Heart left ventricle (tissue), 16 donors: Measurements from ENCODE around the gene TMEM59. TPM values are rescaled to one million over a fixed set of nuclear protein-coding genes. Genes with fewer than 3 reads are reported as not detected.

Source experiments
- ATAC-seq, 4 donors: fragments of 200-7000 bp; cut with Tn5 transposase; one replicate each; pipeline ENCODE4 v1.9.1; 2020 to 2022; ENCODE audit warnings: moderate library complexity in 4 of 4, mild to moderate bottlenecking in 3 of 4, moderate number of reproducible peaks in 1 of 4
- DNase-seq, 5 donors: peaks; one replicate each; pipeline ENCODE4 v3.0.0-alpha.2; 2020
- H3K27ac ChIP-seq, 12 donors: fragments of 200-600 bp; sonication (generic) in 4 of 12; one replicate each; pipeline versions ENCODE4 v1.5.0 to v1.8.0; 2016 to 2022; ENCODE audit warnings: mild to moderate bottlenecking in 2 of 12
- H3K27me3 ChIP-seq, 9 donors: fragments of 200-600 bp; sonication (generic) in 2 of 9; one replicate each; pipeline versions ENCODE4 v1.5.1 to v1.8.0; 2016 to 2022; ENCODE audit warnings: mild to moderate bottlenecking in 3 of 9
- H3K36me3 ChIP-seq, 9 donors: fragments of 200-600 bp; sonication (generic) in 2 of 9; one replicate each; pipeline versions ENCODE4 v1.5.0 to v1.8.0; 2018 to 2022; ENCODE audit warnings: mild to moderate bottlenecking in 2 of 9
- H3K4me1 ChIP-seq, 12 donors: fragments of 200-600 bp; sonication (generic) in 4 of 12; one replicate each; pipeline versions ENCODE4 v1.5.0 to v1.8.0; 2016 to 2022; ENCODE audit warnings: mild to moderate bottlenecking in 3 of 12
- H3K4me3 ChIP-seq, 12 donors: fragments of 200-600 bp; sonication (generic) in 4 of 12; one replicate each; pipeline versions ENCODE4 v1.5.0 to v1.8.0; 2017 to 2022; ENCODE audit warnings: mild to moderate bottlenecking in 9 of 12, moderate library complexity in 4 of 12
- H3K9me3 ChIP-seq, 12 donors: fragments of 200-600 bp; sonication (generic) in 4 of 12; one replicate each; pipeline versions ENCODE4 v1.5.0 to v1.8.0; 2016 to 2022; ENCODE audit warnings: mild to moderate bottlenecking in 1 of 12
- POLR2A ChIP-seq, 2 donors: fragments of 450-650 bp; IDR thresholded peaks; one replicate each; pipeline ENCODE4 v1.6.1; 2017; ENCODE audit warnings: antibody characterized with exemption in 2 of 2, mild to moderate bottlenecking in 2 of 2, moderate library complexity in 2 of 2
- WGBS, 4 donors: extraction: QIAGEN DNeasy Blood & Tissue Kit in 2 of 4; methylation state at CpG; one replicate each; pipeline versions ENCODE4 v1.1.5 to v1.1.7; 2013 to 2018; 5-methylcytosine and 5-hydroxymethylcytosine counted together
- intact Hi-C, 10 donors: fragments of 100-400 bp; cut with DNase I; formaldehyde crosslinking; loops; one replicate each; pipeline versions ENCODE4 v1.11.1 to v1.14.2; 2022
- polyA plus RNA-seq, 2 donors: library from polyadenylated mRNA; stranded (reverse); fragments of 200-250 nt; gene quantifications; one replicate each; pipeline ENCODE4 v1.2.3, GENCODE V29; 2013
- total RNA-seq, 9 donors: library from RNA; depleted of rRNA in 2 of 9; stranded (reverse); fragments of >200 nt in 2 of 9; fragmentation: NEBNext Ultra II Directional in 3 of 9; extraction: Animal tissue kit (Norgen Biotek cat#: 25700) in 3 of 9; gene quantifications; one replicate each; pipeline versions ENCODE4 v1.1.0 to v1.2.4, GENCODE V29; 2016 to 2023
- TF ChIP-seq, protein P1 (sequence below), 12 donors: fragments of 200-600 bp; sonication (generic) in 4 of 12; IDR thresholded peaks; one replicate each; pipeline versions ENCODE4 v1.5.0 to v1.8.0; 2018 to 2022; ENCODE audit warnings: antibody characterized with exemption in 12 of 12, mild to moderate bottlenecking in 5 of 12
- donor health status: ischemic (EF 13 %, LVEDD 7.1; RV severe dilation, severe dysfunction).
- donor health status: healthy with polysubstance abuse.
- donor health status: DM: no; HTN: yes; CAD: no.
- donor health status: DM: no; HTN: no; CAD: no.
- donor health status: ischemic (EF 25% LVEDD 6.9; RV normal size, moderate dysfunction).
- donor health status: ischemic (EF 25% LVEDD 5.7; RV mildly dilated, moderate dysfunction).
- donor health status: healthy.
- donor health status: DM: yes; HTN: yes; CAD: no.
- donor health status: ischemic (EF 35%, LVEDD 5.7; RV mildly dilated, moderate dysfunction).
- donor health status: nonischemic (EF 11% LVEDD 7.7; RV severe dilation, severe dysfunction).
- donor health status: DM: yes; HTN: yes; CAD: no.
- donor health status: PGD.
- donor health status: ischemic (EF 29% LVEDD 5.4; RV normal size, mild dysfunction).
- donor health status: nonischemic (EF 23%, LVEDD 6.1; RV moderate dilation, normal function).

TMEM59 gene
- total and polyA plus RNA-seq, 11 donors: 124 to 496 (median 352) TPM

DNA sequence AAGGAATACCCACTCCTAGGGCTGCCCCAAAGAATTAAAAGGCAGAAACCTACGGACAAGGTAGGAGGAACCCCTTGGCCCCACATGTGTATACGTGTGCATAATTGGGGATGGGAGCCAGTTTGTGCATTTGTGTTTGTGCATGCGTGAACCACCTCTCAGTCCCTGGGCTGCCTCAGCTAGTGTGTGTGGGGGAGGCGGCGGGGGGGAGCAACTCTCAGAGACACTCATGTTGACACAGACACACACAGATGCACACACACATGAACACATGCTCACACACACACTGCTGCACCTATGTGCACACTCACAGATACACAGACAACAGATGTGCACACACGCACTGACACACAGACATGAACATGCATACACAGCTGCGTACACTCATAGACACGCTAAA is 40.1 kb downstream of the TMEM59 start:
- no peak for TF ChIP-seq POLR2A (IDR thresholded peaks at IDR 0.05)
- TF ChIP-seq, protein P1, sequence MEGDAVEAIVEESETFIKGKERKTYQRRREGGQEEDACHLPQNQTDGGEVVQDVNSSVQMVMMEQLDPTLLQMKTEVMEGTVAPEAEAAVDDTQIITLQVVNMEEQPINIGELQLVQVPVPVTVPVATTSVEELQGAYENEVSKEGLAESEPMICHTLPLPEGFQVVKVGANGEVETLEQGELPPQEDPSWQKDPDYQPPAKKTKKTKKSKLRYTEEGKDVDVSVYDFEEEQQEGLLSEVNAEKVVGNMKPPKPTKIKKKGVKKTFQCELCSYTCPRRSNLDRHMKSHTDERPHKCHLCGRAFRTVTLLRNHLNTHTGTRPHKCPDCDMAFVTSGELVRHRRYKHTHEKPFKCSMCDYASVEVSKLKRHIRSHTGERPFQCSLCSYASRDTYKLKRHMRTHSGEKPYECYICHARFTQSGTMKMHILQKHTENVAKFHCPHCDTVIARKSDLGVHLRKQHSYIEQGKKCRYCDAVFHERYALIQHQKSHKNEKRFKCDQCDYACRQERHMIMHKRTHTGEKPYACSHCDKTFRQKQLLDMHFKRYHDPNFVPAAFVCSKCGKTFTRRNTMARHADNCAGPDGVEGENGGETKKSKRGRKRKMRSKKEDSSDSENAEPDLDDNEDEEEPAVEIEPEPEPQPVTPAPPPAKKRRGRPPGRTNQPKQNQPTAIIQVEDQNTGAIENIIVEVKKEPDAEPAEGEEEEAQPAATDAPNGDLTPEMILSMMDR (IDR thresholded peaks at IDR 0.05): no peak
- Histone ChIP-seq H3K9me3 (no peaks in the 10 kb centered on the region), H3K27ac (no peak overlapping the region), H3K4me3 (no peak overlapping the region), H3K4me1 (no peaks in the 10 kb centered on the region), H3K27me3 (peaks cover 0 to 31% (median 0%) of the 10 kb centered on the region in 9 donors), H3K36me3 (no peaks in the 10 kb centered on the region)
- ATAC-seq: no peak
- intact Hi-C loops: no loop called here
- 73 to 85% (median 84%) methylated on average over 5 to 8 of the region's 8 CpGs for WGBS, 4 donors
- DNase-seq: no peak

DNA sequence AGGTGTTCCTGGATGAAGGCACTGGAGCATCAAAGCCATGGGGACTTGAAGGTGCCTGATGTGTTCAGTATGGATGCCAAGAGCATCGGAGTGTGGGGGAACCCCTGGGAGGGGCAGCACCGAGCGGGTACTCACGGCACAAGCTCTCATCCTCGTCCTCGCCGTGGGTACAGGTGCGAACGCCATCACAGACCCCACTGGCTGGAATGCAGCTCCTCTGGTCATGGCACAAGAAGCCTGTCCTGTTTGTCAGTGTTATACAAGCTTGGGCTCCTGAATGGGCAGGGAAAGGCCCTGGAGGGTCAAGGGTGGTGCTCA is 41.0 kb downstream of the TMEM59 start:
- no peaks in the 10 kb centered on the region for H3K36me3 ChIP-seq
- H3K4me1 ChIP-seq: no peaks in the 10 kb centered on the region
- ATAC-seq (no peak), DNase-seq (no peak)
- WGBS, 4 donors: 83 to 92% (median 85%) methylated on average over 9 of the region's 9 CpGs
- H3K27ac ChIP-seq: no peak overlapping the region
- TF ChIP-seq, protein P1 (IDR thresholded peaks at IDR 0.05): no peak
- no peak for TF ChIP-seq POLR2A (IDR thresholded peaks at IDR 0.05)
- no peaks in the 10 kb centered on the region for H3K9me3 ChIP-seq
- intact Hi-C loops: no loop called here
- H3K27me3 ChIP-seq: peaks cover 0 to 31% (median 0%) of the 10 kb centered on the region in 9 donors
- no peak overlapping the region for H3K4me3 ChIP-seq

DNA sequence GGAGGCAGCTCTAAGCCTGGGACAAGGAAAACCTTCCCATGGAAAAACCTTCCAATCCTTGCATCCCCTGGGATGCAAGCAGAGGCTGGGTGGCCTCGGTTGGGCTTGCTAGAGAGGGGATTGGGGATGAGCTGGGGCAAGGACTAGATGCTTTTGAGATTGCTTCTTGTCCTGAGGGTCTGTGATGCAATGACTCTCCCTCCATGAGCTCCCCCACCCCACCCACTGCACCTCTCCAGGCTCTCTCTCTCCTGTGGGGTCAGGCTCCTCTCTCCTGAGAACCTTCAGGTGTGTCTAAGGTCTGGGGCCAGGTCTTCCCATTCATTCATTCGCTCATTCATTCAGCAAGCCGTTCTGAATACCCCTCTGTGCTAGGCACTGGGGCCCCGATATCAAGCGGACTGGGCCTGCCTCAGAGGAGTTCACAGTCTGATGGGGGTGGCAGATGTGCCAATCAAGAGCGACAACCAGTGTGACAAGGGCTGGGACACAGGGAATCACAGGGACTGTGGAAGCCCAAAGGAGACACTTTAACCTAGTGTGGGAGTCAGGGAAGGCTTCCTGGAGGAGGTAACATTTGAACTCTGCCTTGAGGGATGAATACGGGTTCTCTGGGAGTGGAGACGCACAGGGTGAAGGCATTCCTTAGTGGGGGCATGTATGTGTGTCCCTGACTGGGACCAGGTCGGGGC is 41.5 kb downstream of the TMEM59 start:
- TF ChIP-seq POLR2A (IDR thresholded peaks at IDR 0.05): no peak
- TF ChIP-seq, protein P1 (IDR thresholded peaks at IDR 0.05): no peak
- H3K4me3 ChIP-seq: no peak overlapping the region
- ATAC-seq (no peak), DNase-seq (no peak)
- no peaks in the 10 kb centered on the region for H3K9me3 ChIP-seq
- 76 to 82% (median 78%) methylated on average over 9 of the region's 9 CpGs for WGBS, 4 donors
- no peaks in the 10 kb centered on the region for H3K36me3 ChIP-seq
- no peak overlapping the region for H3K27ac ChIP-seq
- intact Hi-C loops: no loop called here
- no peaks in the 10 kb centered on the region for H3K4me1 ChIP-seq
- H3K27me3 ChIP-seq: peaks cover 0 to 31% (median 0%) of the 10 kb centered on the region in 9 donors

DNA sequence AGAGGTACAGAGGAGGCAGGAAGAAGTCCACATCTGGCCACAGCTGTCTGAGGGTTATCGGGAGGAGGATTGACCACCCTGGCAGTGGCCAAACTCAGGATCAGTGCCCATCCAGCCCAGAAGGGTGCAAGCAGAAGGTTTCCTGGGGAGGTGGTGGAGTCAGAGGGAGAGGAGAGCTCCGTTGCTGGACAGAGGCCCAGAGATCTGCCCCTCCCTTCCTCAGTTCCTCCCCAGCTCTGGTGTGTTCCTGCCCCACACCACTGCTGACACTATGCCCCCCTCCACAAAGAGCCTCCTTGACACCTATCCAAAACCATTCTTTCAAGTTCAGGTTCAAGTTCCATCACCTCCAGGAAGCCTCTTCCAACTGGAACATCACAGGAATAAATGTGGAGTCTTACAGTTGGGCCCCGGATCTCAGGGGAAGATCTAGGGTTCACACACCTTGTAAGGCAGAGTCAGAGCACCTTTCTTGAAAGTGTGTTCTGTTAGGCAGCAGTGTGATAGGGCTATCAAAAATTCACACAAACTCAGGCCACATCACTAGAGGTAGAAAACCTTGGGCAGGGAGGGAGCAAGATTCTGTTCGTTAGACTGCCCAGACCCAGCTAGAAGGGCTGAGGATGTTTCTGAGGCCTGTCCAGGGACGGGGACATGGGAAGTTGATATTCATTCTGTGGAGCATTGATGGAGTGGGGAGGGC is 42.4 kb downstream of the TMEM59 start:
- H3K27me3 ChIP-seq: peaks cover 0 to 24% (median 0%) of the 10 kb centered on the region in 9 donors
- H3K4me3 ChIP-seq: no peak overlapping the region
- H3K27ac ChIP-seq: no peak overlapping the region
- WGBS, 4 donors: 59 to 76% (median 65%) methylated on average over 5 of the region's 5 CpGs
- H3K9me3 ChIP-seq: no peaks in the 10 kb centered on the region
- TF ChIP-seq, protein P1 (IDR thresholded peaks at IDR 0.05): no peak
- TF ChIP-seq POLR2A (IDR thresholded peaks at IDR 0.05): no peak
- DNase-seq (no peak), ATAC-seq (no peak)
- intact Hi-C loops: no loop called here
- no peaks in the 10 kb centered on the region for H3K4me1 ChIP-seq
- no peaks in the 10 kb centered on the region for H3K36me3 ChIP-seq
